D721Med (cell line): ENCODE results near the gene TMPRSS9.

Experiments used
- DNase-seq: peaks from one replicate; pipeline ENCODE4 v3.0.0; 2011; ENCODE audit warnings: low spot score; ENCODE audit not compliant: insufficient read length
- FAIRE-seq: peaks from 2 replicates; lab custom pipeline; 2011; peaks lifted over from hg19 to GRCh38; lab: Jason Lieb, UNC
- CTCF ChIP-seq: IDR thresholded peaks from 2 replicates; pipeline ENCODE4 v1.5.1; 2012; ENCODE audit warnings: mild to moderate bottlenecking, control low read depth; ENCODE audit not compliant: insufficient read depth; ENCODE audit errors: missing control alignments

Gene TMPRSS9

GRCh38 chr19:2398735-2399305 lies 38.8 kb downstream of the TMPRSS9 start:
- no peak for TF ChIP-seq CTCF
- FAIRE-seq (no peak), DNase-seq (no peak)

GRCh38 chr19:2399582-2399981 lies 39.5 kb downstream of the TMPRSS9 start:
- FAIRE-seq (no peak), DNase-seq (no peak)
- TF ChIP-seq CTCF: no peak

GRCh38 chr19:2408247-2408646 lies 48.2 kb downstream of the TMPRSS9 start:
- DNase-seq (no peak), FAIRE-seq (no peak)
- TF ChIP-seq CTCF: no peak

- TF ChIP-seq CTCF: no peak
- DNase-seq (no peak), FAIRE-seq (no peak)
Observed at GRCh38 chr19:2409352-2409912, 49.4 kb downstream of the TMPRSS9 start.

GRCh38 chr19:2410023-2410422 lies 50.0 kb downstream of the TMPRSS9 start:
- DNase-seq (no peak), FAIRE-seq (no peak)
- no peak for TF ChIP-seq CTCF

- DNase-seq (no peak), FAIRE-seq (no peak)
- no peak for TF ChIP-seq CTCF
Observed at GRCh38 chr19:2411709-2412108, 51.6 kb downstream of the TMPRSS9 start.

- no peak for FAIRE-seq
- TF ChIP-seq CTCF: no peak
- no peak for DNase-seq
Observed at GRCh38 chr19:2412449-2412848, 52.4 kb downstream of the TMPRSS9 start.
